Hematopoietic multipotent progenitor cell treated with erythropoietin and hydrocortisone succinate and interleukin-3 and kit ligand, for 17 days (in vitro differentiated cells): ENCODE results near the gene RAB21.
A peak's percentile ranks its signal among the peaks of the same experiment; 100 is the strongest.

Experiments
- DNase-seq: peaks from one replicate; pipeline ENCODE4 v3.0.0-alpha.2; 2015; ENCODE audit warnings: low spot score

RAB21 gene, protein sequence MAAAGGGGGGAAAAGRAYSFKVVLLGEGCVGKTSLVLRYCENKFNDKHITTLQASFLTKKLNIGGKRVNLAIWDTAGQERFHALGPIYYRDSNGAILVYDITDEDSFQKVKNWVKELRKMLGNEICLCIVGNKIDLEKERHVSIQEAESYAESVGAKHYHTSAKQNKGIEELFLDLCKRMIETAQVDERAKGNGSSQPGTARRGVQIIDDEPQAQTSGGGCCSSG

GRCh38 chr12:71754461-71755145, at the start of gene RAB21:
Gene RAB21, plus strand, starts transcription at chr12:71754863. Its CDS starts 267 bp downstream, at chr12:71755130.
- DNase-seq = peak; percentile 99

GRCh38 chr12:71704920-71705319, 49.7 kb upstream of the RAB21 start:
- DNase-seq = no peak

DNA sequence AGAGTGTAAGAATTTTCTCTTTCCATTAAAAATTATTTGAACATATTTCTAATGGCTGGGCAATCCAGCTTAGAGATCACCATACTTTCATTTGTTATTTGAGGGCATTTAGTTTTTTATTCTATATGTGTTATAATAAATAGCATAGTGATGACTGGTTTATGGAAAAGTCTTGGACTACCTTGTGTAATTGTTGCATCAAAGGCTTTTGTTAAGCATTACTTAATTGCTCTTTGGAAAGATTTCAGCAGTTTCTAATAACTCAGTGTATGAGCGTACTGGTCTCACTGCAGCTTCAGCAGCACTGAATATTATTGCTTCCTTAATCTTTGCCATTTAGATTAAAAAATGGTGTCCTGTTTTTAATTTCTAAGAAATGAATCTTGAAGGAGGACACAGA, 46.0 kb upstream of the RAB21 start:
- no peak for DNase-seq

GRCh38 chr12:71710276-71711125, 44.2 kb upstream of the RAB21 start:
- DNase-seq = no peak

- DNase-seq = no peak
Measured at GRCh38 chr12:71718611-71719010, 36.1 kb upstream of the RAB21 start.

DNA sequence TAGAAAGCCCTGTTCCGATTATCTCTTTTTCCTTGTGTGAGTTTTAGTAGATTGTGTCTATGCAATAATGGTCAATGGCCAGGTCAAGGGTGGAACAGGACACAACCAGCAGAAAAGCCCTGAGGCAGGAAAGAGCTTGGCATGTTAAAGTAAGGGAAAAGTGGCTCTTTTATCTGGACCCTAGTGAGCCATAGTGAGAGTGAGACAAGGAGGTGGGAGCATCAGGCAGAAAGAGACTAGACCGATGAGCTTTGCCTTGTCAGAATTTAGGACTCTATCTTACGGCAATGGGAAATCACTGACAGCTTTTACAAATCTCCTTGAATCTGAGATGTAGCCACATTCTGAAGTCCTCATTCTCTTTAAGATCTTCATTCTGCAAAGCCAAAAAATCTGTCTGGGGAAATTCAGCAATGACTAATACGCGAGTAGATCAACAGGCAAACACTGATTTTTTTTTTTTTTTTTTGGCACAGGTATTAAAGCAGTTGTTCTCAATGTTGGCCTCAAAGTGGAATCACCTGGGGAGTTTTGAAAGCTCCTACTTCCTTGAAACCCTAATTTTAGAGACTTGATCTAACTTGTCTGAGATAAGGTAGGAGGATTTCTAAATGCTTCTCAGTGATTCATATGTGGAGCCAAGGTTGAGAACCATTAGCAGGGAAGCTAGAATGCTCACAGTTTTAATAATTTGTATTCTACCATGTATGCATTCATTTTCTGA, 34.9 kb upstream of the RAB21 start:
- no peak for DNase-seq

DNA sequence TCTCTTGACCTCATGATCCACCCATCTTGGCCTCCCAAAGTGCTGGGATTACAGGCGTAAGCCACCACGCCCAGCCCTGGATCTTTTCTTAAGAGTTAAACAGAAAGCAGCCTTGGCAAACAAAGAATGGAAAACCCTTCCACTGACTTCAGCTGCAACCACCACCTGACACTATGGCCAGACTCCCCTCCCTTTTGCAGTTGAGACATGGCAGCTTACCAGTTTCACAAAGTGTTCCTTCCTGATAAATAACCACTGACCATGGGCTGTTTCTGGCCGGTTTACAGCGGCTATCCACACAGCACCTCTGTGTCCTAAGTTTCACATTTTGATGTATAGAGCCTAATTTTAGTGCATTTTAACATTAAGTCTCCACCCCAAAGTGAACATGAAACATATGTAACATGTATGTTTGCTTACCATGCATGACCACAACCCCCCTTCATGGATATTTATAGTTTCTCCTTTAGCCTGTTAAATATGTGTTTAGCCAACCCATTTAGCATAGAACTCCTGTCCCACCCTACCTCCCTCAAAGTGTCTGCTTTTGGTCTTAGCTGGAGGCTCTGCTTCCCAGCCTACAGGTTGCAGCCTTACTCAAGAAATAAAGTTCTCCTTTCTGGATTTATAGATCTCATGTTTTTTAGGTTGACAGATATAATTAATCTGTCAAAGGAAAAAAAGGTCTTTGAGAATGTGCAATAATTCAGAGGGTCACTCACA, 32.7 kb upstream of the RAB21 start:
- DNase-seq = no peak

- no peak for DNase-seq
Measured at GRCh38 chr12:71725011-71725410, 29.7 kb upstream of the RAB21 start.

DNA sequence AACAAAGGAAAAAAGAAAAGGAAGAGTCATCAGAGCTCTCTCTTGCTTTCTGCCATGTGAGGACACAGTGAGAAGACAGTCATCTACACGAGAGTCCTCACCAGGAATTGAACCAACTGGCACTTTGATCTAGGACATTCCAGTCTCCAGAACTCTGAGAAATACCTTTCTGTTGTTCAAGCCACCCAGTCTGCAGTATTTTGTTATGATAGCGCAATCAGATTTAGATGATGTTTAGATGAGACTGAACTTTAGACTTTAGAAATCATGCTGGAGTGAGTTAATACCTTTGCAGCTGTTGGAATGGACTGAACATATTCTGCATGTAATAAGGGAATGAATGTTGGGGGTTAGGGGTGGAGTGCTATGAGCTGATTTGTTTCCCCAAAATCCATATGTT, 28.1 kb upstream of the RAB21 start:
- no peak for DNase-seq

- no peak for DNase-seq
Measured at GRCh38 chr12:71727958-71728357, 26.7 kb upstream of the RAB21 start.

DNA sequence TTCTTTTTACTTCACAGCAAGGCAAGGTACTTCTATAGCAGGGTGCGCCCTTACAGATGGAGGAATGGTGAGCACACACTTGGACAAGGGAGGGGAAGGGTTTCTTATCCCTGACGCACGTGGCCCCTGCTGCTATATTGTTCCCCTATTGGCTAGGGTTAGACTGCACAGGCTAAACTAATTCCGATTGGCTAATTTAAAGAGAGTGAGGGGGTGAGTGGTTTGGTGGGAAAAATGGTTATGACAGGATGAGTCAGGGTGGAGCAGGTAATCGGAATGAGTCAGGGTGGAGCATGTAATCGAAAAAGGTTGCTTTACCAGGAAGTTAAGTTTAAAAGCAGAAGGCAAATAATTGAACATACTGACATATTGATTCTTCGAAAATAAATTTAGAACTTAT, 23.7 kb upstream of the RAB21 start:
- DNase-seq = no peak

- DNase-seq = no peak
Measured at GRCh38 chr12:71731439-71732356, 23.0 kb upstream of the RAB21 start.

DNA sequence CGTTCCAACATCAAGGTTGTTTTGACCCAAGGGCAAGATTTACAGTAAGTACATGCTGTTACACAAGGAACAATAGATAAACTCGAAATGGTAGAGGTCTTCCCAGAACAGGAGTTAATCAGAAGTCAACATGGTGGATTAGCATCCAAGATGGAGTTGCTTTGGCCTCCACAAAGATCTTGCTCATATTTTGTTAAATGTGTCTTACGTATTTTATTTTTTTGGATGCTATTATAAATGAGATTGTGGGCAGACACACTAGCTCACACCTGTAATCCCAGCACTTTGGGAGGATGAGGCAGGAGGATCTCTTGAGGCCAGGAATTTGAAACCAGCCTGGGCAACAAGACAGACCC, 22.3 kb upstream of the RAB21 start:
- DNase-seq = no peak

- no peak for DNase-seq
Measured at GRCh38 chr12:71737197-71737596, 17.5 kb upstream of the RAB21 start.

DNA sequence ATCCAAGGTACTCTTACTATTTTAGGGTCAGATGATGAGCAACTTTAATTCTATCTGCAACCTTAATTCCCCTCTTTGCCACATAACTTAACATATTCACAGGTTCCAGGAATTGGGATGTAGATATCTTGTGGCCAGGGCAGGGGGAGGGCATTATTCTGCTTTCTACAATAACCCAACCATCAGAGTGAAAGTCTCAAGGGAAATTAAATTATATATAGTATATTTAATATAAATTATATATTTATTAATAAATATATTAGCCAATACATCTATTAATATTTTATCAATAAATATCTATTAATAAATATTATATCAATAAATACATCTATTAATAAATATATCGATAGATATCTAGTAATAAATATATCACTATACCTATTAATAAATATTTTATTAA, 11.7 kb upstream of the RAB21 start:
- no peak for DNase-seq

GRCh38 chr12:71744522-71745300, 10.0 kb upstream of the RAB21 start:
- no peak for DNase-seq

GRCh38 chr12:71746974-71747611, 7.6 kb upstream of the RAB21 start:
- DNase-seq = peak; percentile 76

GRCh38 chr12:71748081-71748850, 6.4 kb upstream of the RAB21 start:
- no peak for DNase-seq

DNA sequence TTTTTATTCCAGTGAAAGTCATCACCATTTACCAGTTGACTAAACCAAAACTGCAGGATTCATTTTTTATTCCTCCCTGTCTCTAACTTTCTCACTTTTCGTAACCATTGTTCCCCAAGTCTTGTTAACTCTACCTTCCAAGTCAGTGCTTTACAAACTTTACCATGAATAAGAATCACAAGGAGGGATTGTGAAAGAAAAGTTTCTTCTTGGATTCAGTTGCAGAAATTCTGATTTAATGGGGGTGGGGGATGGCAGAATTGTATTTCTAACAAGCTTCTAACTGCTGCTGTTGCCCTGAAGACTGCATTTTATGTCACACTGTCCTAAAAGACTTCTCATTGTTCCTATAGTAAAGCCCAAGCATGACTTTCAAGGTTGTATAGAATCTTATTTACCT, 5.0 kb upstream of the RAB21 start:
- no peak for DNase-seq
